Activated CD8-positive, alpha-beta T cell treated with anti-CD3 and anti-CD28 coated beads for 36 hours (primary cell): ENCODE measurements around the gene YBX3. TPM values are rescaled to one million over a fixed set of nuclear protein-coding genes. Genes with fewer than 3 reads are reported as not detected.

Experiments
- ATAC-seq: fragments of 200-7000 bp; cut with Tn5 transposase; one replicate; pipeline ENCODE4 v1.10.0; 2021; ENCODE audit warnings: mild to moderate bottlenecking, moderate library complexity
- CTCF ChIA-PET: fragments of 350-600 bp; sonication (Branson Sonifier 250); formaldehyde crosslinking; loops from one replicate; lab custom pipeline; 2021; ENCODE audit warnings: antibody characterized with exemption; lab: Charles Lee
- POLR2A ChIA-PET: fragments of 350-600 bp; sonication (Branson Sonifier 250); formaldehyde crosslinking; loops from one replicate; lab custom pipeline; 2021; ENCODE audit warnings: antibody characterized with exemption; lab: Charles Lee
- DNase-seq: peaks from one replicate; pipeline ENCODE4 v3.0.0-alpha.2; 2020
- H3K27ac Mint-ChIP-seq: one replicate; pipeline ENCODE4 v1.8.0; 2021; ENCODE audit warnings: mild to moderate bottlenecking, mixed read lengths
- H3K27me3 Mint-ChIP-seq: one replicate; pipeline ENCODE4 v1.8.0; 2021; ENCODE audit warnings: mixed read lengths
- H3K36me3 Mint-ChIP-seq: one replicate; pipeline ENCODE4 v1.8.0; 2021; ENCODE audit warnings: low read depth, mixed read lengths
- H3K4me1 Mint-ChIP-seq: one replicate; pipeline ENCODE4 v1.8.0; 2021; ENCODE audit warnings: low read depth, mixed read lengths
- H3K4me3 Mint-ChIP-seq: one replicate; pipeline ENCODE4 v1.8.0; 2021; ENCODE audit warnings: mild to moderate bottlenecking, moderate library complexity, mixed read lengths
- H3K9me3 Mint-ChIP-seq: one replicate; pipeline ENCODE4 v1.8.0; 2021; ENCODE audit warnings: mixed read lengths
- intact Hi-C: fragments of 100-400 bp; cut with micrococcal nuclease; formaldehyde crosslinking; loops from one replicate; pipeline ENCODE4 v1.10.0; 2022
- total RNA-seq, 2 experiments: library from RNA; stranded (reverse); gene quantifications; one replicate each; pipeline ENCODE4 v1.2.3, GENCODE V29; 2021
- TF ChIP-seq, protein P1 (sequence below): fragments of 200-600 bp; IDR thresholded peaks from one replicate; pipeline ENCODE4 v1.8.0; 2022; ENCODE audit warnings: antibody characterized with exemption, mild to moderate bottlenecking

The YBX3 gene
- total RNA-seq, 2 experiments from 2014 or later = 258 to 273 TPM

GRCh38 chr12:10672231-10672868 lies 50.8 kb downstream of the YBX3 start:
- no peaks in the 10 kb centered on the region for H3K36me3 Mint-ChIP-seq
- TF ChIP-seq, protein P1, sequence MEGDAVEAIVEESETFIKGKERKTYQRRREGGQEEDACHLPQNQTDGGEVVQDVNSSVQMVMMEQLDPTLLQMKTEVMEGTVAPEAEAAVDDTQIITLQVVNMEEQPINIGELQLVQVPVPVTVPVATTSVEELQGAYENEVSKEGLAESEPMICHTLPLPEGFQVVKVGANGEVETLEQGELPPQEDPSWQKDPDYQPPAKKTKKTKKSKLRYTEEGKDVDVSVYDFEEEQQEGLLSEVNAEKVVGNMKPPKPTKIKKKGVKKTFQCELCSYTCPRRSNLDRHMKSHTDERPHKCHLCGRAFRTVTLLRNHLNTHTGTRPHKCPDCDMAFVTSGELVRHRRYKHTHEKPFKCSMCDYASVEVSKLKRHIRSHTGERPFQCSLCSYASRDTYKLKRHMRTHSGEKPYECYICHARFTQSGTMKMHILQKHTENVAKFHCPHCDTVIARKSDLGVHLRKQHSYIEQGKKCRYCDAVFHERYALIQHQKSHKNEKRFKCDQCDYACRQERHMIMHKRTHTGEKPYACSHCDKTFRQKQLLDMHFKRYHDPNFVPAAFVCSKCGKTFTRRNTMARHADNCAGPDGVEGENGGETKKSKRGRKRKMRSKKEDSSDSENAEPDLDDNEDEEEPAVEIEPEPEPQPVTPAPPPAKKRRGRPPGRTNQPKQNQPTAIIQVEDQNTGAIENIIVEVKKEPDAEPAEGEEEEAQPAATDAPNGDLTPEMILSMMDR = no peak
- intact Hi-C loops = loop anchor here (2.0 to 10.0 kb wide), 3 partner anchors 60 to 518 kb away; partner anchors contain the start of gene MAGOHB
- H3K4me1 Mint-ChIP-seq = peaks cover 41% of the 10 kb centered on the region
- ChIA-PET POLR2A (interaction anchor here (1.6 kb wide), 1 partner anchor 307 kb away, joined by 6 read pairs; no protein-coding TSS in a partner anchor), CTCF (interaction anchor here (1.2 to 2.4 kb wide), 3 partner anchors 261 to 437 kb away, joined by 3 to 6 read pairs (median 5); no protein-coding TSS in a partner anchor)
- H3K4me3 Mint-ChIP-seq = peak overlapping the region; percentile 71
- H3K27ac Mint-ChIP-seq = peak overlapping the region; percentile 14
- H3K27me3 Mint-ChIP-seq = peaks cover 13% of the 10 kb centered on the region
- ATAC-seq (peak; percentile 45), DNase-seq (peak; percentile 50)
- H3K9me3 Mint-ChIP-seq = no peaks in the 10 kb centered on the region

- H3K27me3 Mint-ChIP-seq = no peaks in the 10 kb centered on the region
- H3K9me3 Mint-ChIP-seq = no peaks in the 10 kb centered on the region
- ChIA-PET POLR2A (no interaction called here), CTCF (interaction anchor here (1.4 to 1.6 kb wide), 3 partner anchors 14 to 434 kb away, joined by 3 to 5 read pairs (median 4); no protein-coding TSS in a partner anchor)
- peaks cover 33% of the 10 kb centered on the region for H3K4me1 Mint-ChIP-seq
- DNase-seq (no peak), ATAC-seq (no peak)
- TF ChIP-seq, protein P1 = no peak
- no peak overlapping the region for H3K27ac Mint-ChIP-seq
- intact Hi-C loops = no loop called here
- no peaks in the 10 kb centered on the region for H3K36me3 Mint-ChIP-seq
- no peak overlapping the region for H3K4me3 Mint-ChIP-seq
These were observed 53.6 kb downstream of the YBX3 start for GRCh38 chr12:10669533-10669932.

DNA sequence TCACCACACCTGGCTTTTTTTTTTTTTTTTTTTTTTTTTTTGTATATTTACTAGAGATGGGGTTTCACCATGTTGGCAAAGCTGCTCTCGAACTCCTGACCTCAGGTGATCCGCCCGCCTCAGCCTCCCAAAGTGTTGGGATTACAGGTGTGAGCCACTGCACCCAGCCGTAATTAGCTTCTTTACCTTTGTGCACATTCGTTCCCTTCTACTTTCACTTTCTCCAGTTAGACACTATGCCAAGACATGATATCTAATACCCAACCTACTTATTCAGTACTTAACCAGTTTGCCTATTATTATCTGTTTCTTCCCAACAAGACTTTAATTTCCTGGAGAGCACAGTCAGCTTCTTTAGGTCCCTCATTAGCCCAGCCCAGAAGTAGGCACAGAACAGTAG lies 54.6 kb downstream of the YBX3 start:
- DNase-seq = no peak
- Mint-ChIP-seq H3K4me3 (peak overlapping the region; percentile 67), H3K27ac (peak overlapping the region; percentile 5), H3K4me1 (peaks cover 26% of the 10 kb centered on the region), H3K27me3 (peaks cover 2% of the 10 kb centered on the region), H3K9me3 (no peaks in the 10 kb centered on the region), H3K36me3 (no peaks in the 10 kb centered on the region)
- intact Hi-C loops = no loop called here
- TF ChIP-seq, protein P1 = no peak
- POLR2A ChIA-PET = no interaction called here
- CTCF ChIA-PET = interaction anchor here (0.7 to 1.9 kb wide), 5 partner anchors 10 to 433 kb away, joined by 3 to 9 read pairs (median 4); no protein-coding TSS in a partner anchor
- ATAC-seq = no peak

DNA sequence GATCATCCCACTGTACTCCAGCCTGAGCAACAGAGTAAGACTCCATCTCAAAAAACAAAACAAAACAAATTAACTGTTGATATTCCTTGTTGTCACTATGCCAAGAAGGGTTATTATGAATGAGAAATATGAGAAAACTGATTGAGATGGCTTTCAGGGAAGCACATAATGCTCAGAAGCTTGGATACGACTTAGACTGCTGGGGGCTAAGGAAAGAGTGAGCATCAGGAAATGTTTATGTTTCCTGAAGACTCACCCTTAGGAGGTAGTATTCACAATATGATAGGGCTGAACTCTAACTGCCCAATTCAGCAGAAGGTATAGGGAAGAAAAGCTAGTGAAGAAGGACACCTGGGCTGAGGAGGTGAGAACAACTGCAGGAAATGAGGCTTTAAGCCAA lies 55.5 kb downstream of the YBX3 start:
- intact Hi-C loops = no loop called here
- H3K9me3 Mint-ChIP-seq = no peaks in the 10 kb centered on the region
- DNase-seq (no peak), ATAC-seq (no peak)
- peaks cover 19% of the 10 kb centered on the region for H3K4me1 Mint-ChIP-seq
- ChIA-PET CTCF (interaction anchor here (1.9 kb wide), 1 partner anchor 11 kb away, joined by 9 read pairs; no protein-coding TSS in a partner anchor), POLR2A (interaction anchor here (0.5 kb wide), 1 partner anchor 84 kb away, joined by 3 read pairs; no protein-coding TSS in a partner anchor)
- H3K27me3 Mint-ChIP-seq = peaks cover 3% of the 10 kb centered on the region
- no peak overlapping the region for H3K4me3 Mint-ChIP-seq
- no peaks in the 10 kb centered on the region for H3K36me3 Mint-ChIP-seq
- H3K27ac Mint-ChIP-seq = no peak overlapping the region
- TF ChIP-seq, protein P1 = no peak

GRCh38 chr12:10664499-10664898 lies 58.6 kb downstream of the YBX3 start:
- intact Hi-C loops = no loop called here
- Mint-ChIP-seq H3K4me1 (peaks cover 11% of the 10 kb centered on the region), H3K36me3 (no peaks in the 10 kb centered on the region), H3K27ac (no peak overlapping the region), H3K4me3 (no peak overlapping the region), H3K9me3 (no peaks in the 10 kb centered on the region), H3K27me3 (peaks cover 6% of the 10 kb centered on the region)
- ChIA-PET POLR2A (no interaction called here), CTCF (no interaction called here)
- DNase-seq (no peak), ATAC-seq (no peak)
- TF ChIP-seq, protein P1 = no peak
